Activated T-helper 2 cell treated with anti-CD3 and anti-CD28 coated beads, Interferon-gamma antibody, Interleukin-2, Interleukin-4, amounts not matched to agents 10 μg/mL and 5 μg/mL and 100 μg/mL, durations not matched to agents 14 hours and 24 hours and 36 hours (primary cell): ENCODE measurements around the gene MAN2A2. TPM values are rescaled to one million over a fixed set of nuclear protein-coding genes. Genes with fewer than 3 reads are reported as not detected.

Experiments used
- DNase-seq: peaks from one replicate; pipeline ENCODE4 v3.0.0; 2021; ENCODE audit warnings: low spot score
- H3K27ac Mint-ChIP-seq: one replicate; pipeline ENCODE4 v1.8.0; 2021; ENCODE audit warnings: mixed read lengths
- H3K27me3 Mint-ChIP-seq: one replicate; pipeline ENCODE4 v1.8.0; 2021; ENCODE audit warnings: low read depth, mixed read lengths
- H3K36me3 Mint-ChIP-seq: one replicate; pipeline ENCODE4 v1.8.0; 2021; ENCODE audit warnings: low read depth, mixed read lengths
- H3K4me1 Mint-ChIP-seq: one replicate; pipeline ENCODE4 v1.8.0; 2021; ENCODE audit warnings: low read depth, mixed read lengths
- H3K4me3 Mint-ChIP-seq: one replicate; pipeline ENCODE4 v1.8.0; 2021; ENCODE audit warnings: low read depth, mild to moderate bottlenecking, moderate library complexity, mixed read lengths
- H3K9me3 Mint-ChIP-seq: one replicate; pipeline ENCODE4 v1.8.0; 2021; ENCODE audit warnings: mixed read lengths
- intact Hi-C: fragments of 100-400 bp; cut with micrococcal nuclease; formaldehyde crosslinking; loops from one replicate; pipeline ENCODE4 v1.15.1; 2023
- total RNA-seq: library from RNA; stranded (reverse); gene quantifications from 2 replicates; pipeline ENCODE4 v1.2.3, GENCODE V29; 2022

Gene MAN2A2
- total RNA-seq, 1 donor from 2014 or later = 201 TPM

- intact Hi-C loops = no loop called here
- H3K27ac Mint-ChIP-seq = no peak overlapping the region
- H3K4me3 Mint-ChIP-seq = no peak overlapping the region
- H3K27me3 Mint-ChIP-seq = no peaks in the 10 kb centered on the region
- H3K4me1 Mint-ChIP-seq = peaks cover 8% of the 10 kb centered on the region
- H3K36me3 Mint-ChIP-seq = peaks cover 68% of the 10 kb centered on the region
- no peak for DNase-seq
- H3K9me3 Mint-ChIP-seq = no peaks in the 10 kb centered on the region
Measured at GRCh38 chr15:90941038-90941437, 37.9 kb downstream of the MAN2A2 start.

- Mint-ChIP-seq H3K27me3 (no peaks in the 10 kb centered on the region), H3K36me3 (peaks cover 69% of the 10 kb centered on the region)
Measured at GRCh38 chr15:90942354-90943120, 39.4 kb downstream of the MAN2A2 start.

GRCh38 chr15:90945091-90945490, 42.0 kb downstream of the MAN2A2 start:
- Mint-ChIP-seq H3K27ac (no peak overlapping the region), H3K4me3 (no peak overlapping the region), H3K4me1 (no peaks in the 10 kb centered on the region), H3K36me3 (peaks cover 77% of the 10 kb centered on the region), H3K9me3 (no peaks in the 10 kb centered on the region), H3K27me3 (no peaks in the 10 kb centered on the region)
- intact Hi-C loops = no loop called here
- no peak for DNase-seq

More at GRCh38 chr15:90942354-90943120, 39.4 kb downstream of the MAN2A2 start:
- intact Hi-C loops = no loop called here
- no peak for DNase-seq
- Mint-ChIP-seq H3K4me1 (no peaks in the 10 kb centered on the region), H3K9me3 (no peaks in the 10 kb centered on the region), H3K4me3 (no peak overlapping the region), H3K27ac (no peak overlapping the region)

- Mint-ChIP-seq H3K4me3 (no peak overlapping the region), H3K9me3 (no peaks in the 10 kb centered on the region), H3K4me1 (no peaks in the 10 kb centered on the region), H3K27me3 (no peaks in the 10 kb centered on the region), H3K36me3 (peaks cover 70% of the 10 kb centered on the region), H3K27ac (no peak overlapping the region)
- intact Hi-C loops = no loop called here
- no peak for DNase-seq
Measured at GRCh38 chr15:90946538-90946937, 43.4 kb downstream of the MAN2A2 start.

- Mint-ChIP-seq H3K9me3 (no peaks in the 10 kb centered on the region), H3K27me3 (no peaks in the 10 kb centered on the region), H3K36me3 (peaks cover 74% of the 10 kb centered on the region), H3K27ac (no peak overlapping the region), H3K4me3 (no peak overlapping the region), H3K4me1 (no peaks in the 10 kb centered on the region)
- intact Hi-C loops = no loop called here
- no peak for DNase-seq
Measured at GRCh38 chr15:90946941-90947576, 44.0 kb downstream of the MAN2A2 start.

GRCh38 chr15:90947577-90948357, 44.7 kb downstream of the MAN2A2 start:
- H3K4me3 Mint-ChIP-seq = no peak overlapping the region
- no peaks in the 10 kb centered on the region for H3K4me1 Mint-ChIP-seq
- H3K36me3 Mint-ChIP-seq = peaks cover 73% of the 10 kb centered on the region
- no peak for DNase-seq
- H3K27ac Mint-ChIP-seq = no peak overlapping the region
- no peaks in the 10 kb centered on the region for H3K27me3 Mint-ChIP-seq
- H3K9me3 Mint-ChIP-seq = no peaks in the 10 kb centered on the region
- intact Hi-C loops = no loop called here

GRCh38 chr15:90948506-90948905, 45.4 kb downstream of the MAN2A2 start:
- Mint-ChIP-seq H3K4me3 (no peak overlapping the region), H3K4me1 (no peaks in the 10 kb centered on the region), H3K27me3 (no peaks in the 10 kb centered on the region), H3K27ac (no peak overlapping the region), H3K36me3 (peaks cover 73% of the 10 kb centered on the region), H3K9me3 (no peaks in the 10 kb centered on the region)
- intact Hi-C loops = no loop called here
- DNase-seq = no peak

- intact Hi-C loops = no loop called here
- H3K36me3 Mint-ChIP-seq = peaks cover 69% of the 10 kb centered on the region
- H3K9me3 Mint-ChIP-seq = no peaks in the 10 kb centered on the region
- DNase-seq = no peak
- H3K4me1 Mint-ChIP-seq = peaks cover 5% of the 10 kb centered on the region
- no peak overlapping the region for H3K27ac Mint-ChIP-seq
- no peak overlapping the region for H3K4me3 Mint-ChIP-seq
- H3K27me3 Mint-ChIP-seq = no peaks in the 10 kb centered on the region
Measured at GRCh38 chr15:90949979-90950675, 47.0 kb downstream of the MAN2A2 start.

- Mint-ChIP-seq H3K4me3 (no peak overlapping the region), H3K4me1 (peaks cover 5% of the 10 kb centered on the region), H3K36me3 (peaks cover 67% of the 10 kb centered on the region), H3K9me3 (no peaks in the 10 kb centered on the region), H3K27ac (no peak overlapping the region), H3K27me3 (no peaks in the 10 kb centered on the region)
- intact Hi-C loops = no loop called here
- DNase-seq = no peak
Measured at GRCh38 chr15:90950676-90951075, 47.6 kb downstream of the MAN2A2 start.

GRCh38 chr15:90952901-90953677, 50.0 kb downstream of the MAN2A2 start:
- Mint-ChIP-seq H3K36me3 (peaks cover 56% of the 10 kb centered on the region), H3K27ac (no peak overlapping the region), H3K4me3 (no peak overlapping the region)

GRCh38 chr15:90953947-90954711, 51.0 kb downstream of the MAN2A2 start:
- peak overlapping the region; percentile 85 for H3K4me3 Mint-ChIP-seq
- intact Hi-C loops = loop anchor here (1.0 kb wide), 1 partner anchor 19 kb away; the partner anchor contains the start of gene UNC45A
- peaks cover 15% of the 10 kb centered on the region for H3K4me1 Mint-ChIP-seq
- no peaks in the 10 kb centered on the region for H3K27me3 Mint-ChIP-seq
- peak overlapping the region; percentile 93 for H3K27ac Mint-ChIP-seq
- no peak for DNase-seq
- no peaks in the 10 kb centered on the region for H3K9me3 Mint-ChIP-seq
- peaks cover 47% of the 10 kb centered on the region for H3K36me3 Mint-ChIP-seq

More at GRCh38 chr15:90952901-90953677, 50.0 kb downstream of the MAN2A2 start:
- H3K27me3 Mint-ChIP-seq = no peaks in the 10 kb centered on the region
- H3K4me1 Mint-ChIP-seq = peaks cover 15% of the 10 kb centered on the region
- no peak for DNase-seq
- intact Hi-C loops = no loop called here
- no peaks in the 10 kb centered on the region for H3K9me3 Mint-ChIP-seq
